GM18517 (cell line): ENCODE results near the gene HIBCH.
"Not testable (repeated sequence)": the region's sequence is repeated elsewhere in the genome, so short reads cannot be mapped to it uniquely, and the experiment has no call there.

Source experiments
- ATAC-seq: cut with Tn5 transposase; IDR thresholded peaks from one replicate; pipeline ENCODE4 v1.9.1; 2021; ENCODE audit warnings: mild to moderate bottlenecking, moderate library complexity; ENCODE audit not compliant: unreplicated experiment

HIBCH gene

GRCh38 chr2:190319555-190320498 is at the start of gene HIBCH:
HIBCH (minus strand) TSS chr2:190319826; CDS start chr2:190319750, 76 bp downstream.
- peak; percentile 79 for ATAC-seq

GRCh38 chr2:190367091-190367490 is 47.5 kb upstream of the HIBCH start:
- no peak for ATAC-seq

- no peak for ATAC-seq
These were observed 46.7 kb upstream of the HIBCH start for GRCh38 chr2:190366248-190366753.

- no peak for ATAC-seq
These were observed 46.0 kb upstream of the HIBCH start for GRCh38 chr2:190365499-190366204.

- ATAC-seq = no peak
These were observed 43.3 kb upstream of the HIBCH start for GRCh38 chr2:190362894-190363293.

- ATAC-seq = no peak
These were observed 41.9 kb upstream of the HIBCH start for GRCh38 chr2:190361572-190361971.

- ATAC-seq = no peak
These were observed 41.3 kb upstream of the HIBCH start for GRCh38 chr2:190360965-190361364.

- no peak for ATAC-seq
These were observed 40.9 kb upstream of the HIBCH start for GRCh38 chr2:190360561-190360960.

- not testable (repeated sequence) for ATAC-seq
These were observed 39.2 kb upstream of the HIBCH start for GRCh38 chr2:190358655-190359448.

- ATAC-seq = no peak
These were observed 38.0 kb upstream of the HIBCH start for GRCh38 chr2:190357600-190357999.

- ATAC-seq = no peak
These were observed 36.5 kb upstream of the HIBCH start for GRCh38 chr2:190355968-190356644.

GRCh38 chr2:190354003-190354690 is 34.5 kb upstream of the HIBCH start:
- ATAC-seq = no peak

GRCh38 chr2:190353537-190353899 is 33.9 kb upstream of the HIBCH start:
- ATAC-seq = no peak

- ATAC-seq = no peak
These were observed 33.3 kb upstream of the HIBCH start for GRCh38 chr2:190352668-190353536.

GRCh38 chr2:190351955-190352354 is 32.3 kb upstream of the HIBCH start:
- no peak for ATAC-seq

GRCh38 chr2:190350371-190350770 is 30.7 kb upstream of the HIBCH start:
- no peak for ATAC-seq

- ATAC-seq = peak; percentile 89
These were observed 24.7 kb upstream of the HIBCH start for GRCh38 chr2:190344276-190344827.

GRCh38 chr2:190343536-190344275 is 24.1 kb upstream of the HIBCH start, which contains the start of gene INPP1:
INPP1 (plus strand) TSS chr2:190343589; CDS start chr2:190360103, 16,514 bp downstream.
- ATAC-seq = peak; percentile 59
